GM21515 (cell line): ENCODE results near the gene HS3ST6.
"Not testable (repeated sequence)": the region's sequence is repeated elsewhere in the genome, so short reads cannot be mapped to it uniquely, and the experiment has no call there.

Experiments
- ATAC-seq: cut with Tn5 transposase; IDR thresholded peaks from one replicate; pipeline ENCODE4 v1.9.1; 2021; ENCODE audit not compliant: unreplicated experiment

The HS3ST6 gene

GRCh38 chr16:1879477-1879876, 38.7 kb downstream of the HS3ST6 start:
- no peak for ATAC-seq

DNA sequence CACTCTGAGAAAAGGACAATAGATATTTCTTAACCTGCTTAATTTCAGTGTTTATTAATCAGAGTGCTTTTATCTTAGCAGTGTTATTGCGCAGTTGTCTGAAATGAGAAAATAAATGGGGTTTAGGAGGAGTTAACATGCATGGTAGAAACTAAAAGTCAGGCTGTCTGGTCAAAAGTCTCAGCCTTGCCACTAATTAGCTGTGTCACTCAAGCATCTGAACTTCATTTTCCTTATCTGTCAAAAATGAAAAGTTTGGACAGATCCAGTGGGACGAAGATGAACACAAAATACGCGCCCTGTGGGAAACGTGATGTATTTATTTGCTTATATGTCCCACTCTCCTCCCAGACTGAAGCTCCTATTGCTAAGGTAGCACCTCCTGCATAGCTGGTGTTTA, 40.0 kb downstream of the HS3ST6 start:
- no peak for ATAC-seq

- no peak for ATAC-seq
Observed at GRCh38 chr16:1877804-1878203, 40.4 kb downstream of the HS3ST6 start.

DNA sequence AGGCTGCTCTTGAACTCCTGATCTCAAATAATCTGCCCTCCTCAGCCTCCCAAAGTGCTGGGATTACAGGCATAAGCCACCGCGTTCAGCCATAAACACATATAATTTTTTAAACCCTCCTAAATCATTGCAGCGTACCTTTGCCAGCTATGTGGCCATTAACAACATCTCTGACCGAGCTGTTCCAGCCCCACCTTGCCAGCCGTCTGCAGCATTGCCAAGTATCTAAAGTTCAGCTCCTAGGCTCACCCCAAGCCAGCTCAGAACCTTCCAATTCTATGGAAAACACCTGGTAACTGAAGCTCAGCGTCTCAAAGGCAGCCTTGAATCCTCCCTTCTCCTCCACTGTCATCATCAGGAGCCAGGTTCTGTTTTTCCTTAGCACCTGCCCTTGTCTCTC, 41.1 kb downstream of the HS3ST6 start:
- no peak for ATAC-seq

DNA sequence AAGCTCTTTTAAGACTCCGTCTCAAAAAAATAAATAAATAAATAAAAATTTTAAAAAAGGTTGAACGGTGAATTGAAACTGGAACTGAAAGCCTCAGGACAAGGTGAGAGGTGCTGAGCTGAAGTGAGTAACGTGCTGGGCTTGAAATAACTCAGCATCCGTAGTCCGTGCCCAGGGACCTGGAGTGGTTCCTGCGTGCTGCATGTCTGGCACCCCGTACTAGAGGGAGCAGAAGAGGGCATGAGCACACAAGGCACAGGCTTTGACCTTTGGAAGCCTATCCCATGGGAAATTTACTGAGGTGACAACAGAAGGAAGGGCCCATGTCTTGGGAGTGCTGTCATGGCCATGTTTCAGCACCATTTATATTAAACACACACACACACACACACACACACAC, 41.7 kb downstream of the HS3ST6 start:
- no peak for ATAC-seq

DNA sequence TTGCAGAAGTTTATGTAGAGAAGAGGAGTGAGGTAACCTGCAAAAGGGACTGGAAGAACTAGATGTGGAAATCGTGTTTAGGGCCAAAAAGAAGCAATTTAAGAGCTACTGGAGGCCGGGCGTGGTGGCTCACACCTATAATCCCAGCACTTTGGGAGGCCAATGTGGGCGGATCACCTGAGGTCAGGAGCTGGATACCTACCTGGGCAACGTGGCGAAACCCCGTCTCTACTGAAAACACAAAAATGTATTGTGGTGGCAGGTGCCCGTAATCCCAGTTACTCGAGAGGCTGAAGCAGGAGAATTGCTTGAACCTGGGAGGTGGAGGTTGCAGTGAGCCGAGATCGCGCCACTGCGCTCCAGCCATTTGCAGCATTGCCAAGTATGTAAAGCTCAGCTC, 42.1 kb downstream of the HS3ST6 start:
- ATAC-seq, result not testable (repeated sequence)

DNA sequence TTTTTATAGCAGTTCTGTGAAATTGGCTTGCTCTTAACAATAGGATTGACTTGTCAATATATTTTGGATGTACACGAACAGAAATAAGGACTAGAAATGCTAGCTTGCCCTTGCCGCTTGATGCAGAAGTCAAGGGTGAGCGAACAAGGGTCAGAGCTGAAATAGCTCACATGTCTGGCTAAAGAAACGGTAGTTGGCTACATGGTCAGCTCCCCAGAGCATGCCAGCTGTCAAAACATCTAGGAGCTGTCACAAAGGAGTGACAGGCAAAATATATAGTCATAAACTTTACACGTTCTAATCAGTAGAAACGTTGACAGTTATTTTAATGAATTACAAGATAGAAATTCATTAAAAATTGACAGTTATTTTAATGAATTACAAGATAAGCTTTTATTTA, 43.4 kb downstream of the HS3ST6 start:
- no peak for ATAC-seq

GRCh38 chr16:1871974-1872635, 46.1 kb downstream of the HS3ST6 start, which contains the start of gene MEIOB:
MEIOB (minus strand) TSS chr16:1872164; CDS start chr16:1868175, 3,989 bp downstream.
- ATAC-seq, result no peak

DNA sequence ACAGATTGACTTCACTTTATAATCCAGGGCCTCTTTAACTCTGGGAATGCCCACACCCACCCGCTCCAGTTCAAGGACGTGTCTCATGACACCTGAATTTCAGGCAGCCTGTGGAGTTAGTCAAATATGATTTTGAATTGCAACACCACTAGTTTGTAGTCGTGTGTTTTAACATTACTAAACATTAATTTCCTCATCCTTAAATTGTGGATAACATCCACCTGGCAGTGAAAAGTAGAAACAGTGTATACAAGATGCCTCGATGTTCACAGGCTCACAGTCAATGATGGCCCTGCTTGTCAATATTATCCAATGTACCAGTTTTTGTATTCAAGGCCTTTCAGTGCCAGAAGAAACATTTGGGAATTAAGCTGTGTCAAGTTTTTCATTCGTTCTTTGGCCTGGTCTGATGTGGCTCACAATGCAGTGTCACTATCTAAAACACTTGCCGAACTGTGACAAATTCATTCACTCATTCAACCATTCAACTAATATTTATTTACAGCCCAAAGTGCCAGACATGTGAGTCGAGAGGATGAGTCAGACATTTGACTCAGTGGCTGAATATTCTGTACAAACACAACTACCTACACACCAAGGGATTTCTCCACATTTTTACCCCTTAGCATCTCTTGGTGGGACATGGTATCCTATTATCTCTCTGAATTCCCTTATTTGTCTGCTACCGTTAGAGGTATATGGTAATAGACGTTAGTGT, 47.7 kb downstream of the HS3ST6 start:
- no peak for ATAC-seq

- ATAC-seq, result no peak
Observed at GRCh38 chr16:1865902-1866690, 52.1 kb downstream of the HS3ST6 start.

DNA sequence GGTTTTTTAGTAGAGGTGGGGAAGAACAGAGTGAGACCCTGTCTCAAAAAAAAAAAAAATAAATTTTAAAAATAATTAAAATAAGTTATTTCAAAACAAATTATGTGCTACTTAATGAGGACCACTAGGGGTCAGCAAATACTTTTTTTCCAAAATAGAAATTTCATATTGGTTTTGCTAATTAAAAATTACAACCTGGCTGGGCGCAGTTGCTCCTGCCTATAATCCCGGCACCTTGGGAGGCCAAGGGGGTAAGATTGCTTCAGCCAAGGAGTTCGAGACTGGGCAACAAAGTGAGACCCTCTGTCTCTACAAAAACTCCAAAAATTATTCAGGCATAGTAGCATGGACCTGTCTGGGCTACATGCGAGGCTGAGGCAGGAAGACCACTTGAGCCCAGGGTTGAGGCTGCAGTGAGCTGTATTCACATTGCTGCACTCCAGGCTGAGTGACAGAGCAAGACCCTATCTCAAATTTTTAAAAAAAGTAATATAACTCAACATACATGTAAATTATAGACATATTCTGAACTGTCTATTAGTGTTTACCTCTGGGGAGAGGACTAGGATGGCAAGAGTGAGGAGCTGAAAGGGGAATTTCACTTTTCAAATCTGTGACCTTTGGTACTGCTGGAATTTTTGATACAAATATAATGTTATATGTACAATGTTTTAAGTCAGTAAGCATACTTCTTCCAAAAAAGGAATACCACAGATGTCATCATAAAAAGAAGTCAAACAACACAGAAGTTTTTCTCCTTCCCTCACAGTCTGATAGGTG, 54.3 kb downstream of the HS3ST6 start:
- no peak for ATAC-seq

DNA sequence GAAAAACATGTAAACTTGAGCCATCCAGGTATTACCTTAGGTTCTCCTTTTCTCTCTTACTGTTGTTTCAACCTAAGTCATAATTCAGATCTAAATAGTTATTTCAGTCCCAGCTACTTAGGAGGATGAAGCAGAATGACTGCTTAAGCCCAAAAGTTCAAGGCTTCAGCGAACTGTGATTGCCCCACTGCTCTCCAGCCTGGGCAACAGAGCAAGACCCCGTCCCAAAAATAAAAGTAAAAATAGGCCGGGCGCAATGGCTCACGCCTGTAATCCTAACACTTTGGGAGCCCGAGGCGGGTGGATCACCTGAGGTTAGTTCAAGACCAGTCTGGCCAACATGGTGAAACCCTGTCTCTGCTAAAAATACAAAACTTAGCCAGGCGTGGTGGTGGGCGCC, 55.8 kb downstream of the HS3ST6 start:
- ATAC-seq, result no peak

GRCh38 chr16:1861730-1862129, 56.5 kb downstream of the HS3ST6 start:
- ATAC-seq, result no peak
